NCI-H226 (cell line): ENCODE measurements around the gene RANBP17.

ENCODE experiments used
- DNase-seq: peaks from one replicate; pipeline ENCODE4 v3.0.0-alpha.2; 2015

Gene RANBP17

DNA sequence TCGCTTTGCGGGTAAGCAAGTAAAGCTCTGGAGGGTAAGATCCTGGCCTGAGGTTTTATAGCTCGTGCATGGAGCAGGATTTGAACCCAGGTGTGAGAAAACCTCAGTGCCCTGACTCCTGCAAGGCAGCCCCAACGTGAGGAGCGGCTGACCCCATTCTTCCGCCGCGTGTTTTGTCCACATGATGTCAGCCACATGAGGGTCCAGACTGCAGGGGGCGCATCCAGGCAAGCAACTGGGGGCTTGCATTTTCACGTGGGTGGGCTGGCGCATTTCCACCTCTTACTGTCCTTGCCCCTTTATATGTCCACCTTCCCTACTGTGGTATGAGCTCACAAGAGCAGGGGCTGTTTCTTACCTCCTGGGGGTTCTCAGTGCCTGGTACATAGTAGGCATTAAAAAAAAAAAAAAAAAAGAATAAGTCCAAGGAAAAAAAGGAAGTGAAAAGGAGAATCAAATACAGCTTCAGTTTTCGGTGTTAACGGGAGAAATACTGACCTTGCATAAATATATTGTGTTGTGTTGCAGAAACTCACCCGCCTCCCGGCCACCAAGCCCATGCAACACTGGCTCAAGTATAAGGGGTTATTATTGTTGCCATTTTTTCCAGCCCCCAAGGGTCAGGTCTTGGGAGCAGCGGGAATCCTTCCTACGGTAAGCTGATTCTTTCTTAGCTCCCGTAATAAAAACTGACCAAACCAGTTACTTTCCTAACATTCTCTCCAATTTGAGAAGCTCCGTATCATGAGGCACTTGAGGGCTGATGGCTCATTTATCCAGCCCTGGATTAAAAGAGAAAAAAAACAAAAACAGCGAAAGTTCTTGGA, 462.2 kb downstream of the RANBP17 start:
- no peak for DNase-seq

DNA sequence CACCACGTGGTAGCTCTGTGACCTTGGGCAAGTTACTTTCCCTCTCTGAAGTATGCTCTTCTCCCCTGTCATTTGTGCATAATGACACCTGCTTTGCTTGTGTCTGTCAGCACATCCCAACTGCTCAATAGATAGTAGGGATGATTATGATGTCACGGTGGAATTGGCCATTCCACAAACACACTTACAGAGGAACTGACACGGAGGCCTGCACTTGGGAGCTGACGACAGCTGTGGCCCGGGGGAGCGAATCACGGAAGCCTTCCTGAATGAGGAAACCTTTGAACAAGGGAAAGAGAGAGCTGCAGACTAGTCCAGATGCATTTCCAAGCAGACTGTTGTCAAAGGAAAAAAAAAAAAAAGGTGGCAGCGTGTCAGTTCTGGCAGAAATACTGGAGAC, 468.2 kb downstream of the RANBP17 start:
- DNase-seq: no peak

DNA sequence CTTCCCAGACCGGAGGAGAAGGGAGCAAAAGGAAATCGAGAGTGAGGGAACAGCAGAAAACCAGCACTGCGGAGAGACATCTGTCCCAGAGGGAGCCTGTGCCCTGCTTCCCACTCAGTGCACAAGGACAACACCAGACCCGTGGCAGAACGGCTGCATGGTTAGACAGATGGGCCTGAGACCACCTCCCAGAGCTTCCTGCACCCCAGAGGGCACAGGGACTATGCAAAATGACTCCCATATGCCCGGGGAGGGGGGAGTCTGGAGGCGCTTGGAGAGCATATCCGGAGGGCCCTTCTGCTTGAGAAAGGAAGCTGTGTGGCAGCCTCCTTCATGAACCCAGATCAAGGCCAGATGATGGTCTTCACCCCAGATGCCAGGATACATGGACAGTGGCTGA, 473.8 kb downstream of the RANBP17 start:
- no peak for DNase-seq

DNA sequence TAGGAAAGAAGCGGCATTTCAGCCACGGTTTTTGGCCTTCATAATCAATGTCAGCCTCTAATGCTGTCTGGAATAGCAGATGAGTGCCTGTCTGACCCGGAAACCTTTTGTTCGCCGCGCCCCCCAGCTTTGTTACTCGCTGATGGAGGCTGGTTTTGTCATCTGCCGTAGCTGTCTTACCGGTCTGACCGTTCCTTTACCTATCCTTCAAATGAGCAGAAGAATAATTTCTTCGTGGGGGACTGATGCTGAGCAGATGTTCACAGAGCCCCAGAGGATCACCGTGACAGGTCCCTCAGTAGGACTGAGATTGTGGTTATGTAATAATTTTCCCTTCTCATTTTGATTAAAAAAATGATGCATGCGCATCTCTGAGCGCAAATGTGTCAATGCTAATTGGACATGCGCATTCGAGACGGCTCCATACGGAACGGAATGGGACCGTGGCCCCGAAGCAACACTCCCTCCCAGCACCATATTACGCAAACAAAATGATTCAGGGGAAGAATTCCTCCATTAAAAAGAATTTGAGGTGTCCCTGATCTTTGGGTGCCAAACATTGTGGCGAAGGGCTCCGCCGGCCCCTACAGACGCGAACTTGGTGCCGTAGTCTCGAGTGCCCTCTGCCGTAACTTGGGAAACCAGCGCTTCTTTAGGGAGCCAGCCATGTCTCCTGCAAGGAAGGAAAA, 474.8 kb downstream of the RANBP17 start:
- DNase-seq: peak; percentile 28

DNA sequence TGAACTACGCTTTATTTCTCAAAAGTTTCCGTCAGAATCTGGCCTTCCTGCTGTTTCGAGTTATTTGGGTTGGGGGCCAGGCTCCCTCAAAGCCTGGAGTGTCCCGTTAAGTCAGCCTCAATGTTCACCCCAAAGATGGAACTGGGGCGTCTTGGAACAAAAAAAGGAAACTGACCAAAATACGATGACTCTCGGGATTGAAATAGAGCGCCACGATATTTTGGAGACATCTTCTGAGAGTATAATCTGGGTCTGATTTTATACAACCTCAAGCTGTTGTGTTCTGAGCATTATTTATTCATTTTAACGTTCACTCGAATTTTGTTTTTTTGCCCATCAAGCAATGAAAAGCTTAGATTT, 475.4 kb downstream of the RANBP17 start:
- no peak for DNase-seq

DNA sequence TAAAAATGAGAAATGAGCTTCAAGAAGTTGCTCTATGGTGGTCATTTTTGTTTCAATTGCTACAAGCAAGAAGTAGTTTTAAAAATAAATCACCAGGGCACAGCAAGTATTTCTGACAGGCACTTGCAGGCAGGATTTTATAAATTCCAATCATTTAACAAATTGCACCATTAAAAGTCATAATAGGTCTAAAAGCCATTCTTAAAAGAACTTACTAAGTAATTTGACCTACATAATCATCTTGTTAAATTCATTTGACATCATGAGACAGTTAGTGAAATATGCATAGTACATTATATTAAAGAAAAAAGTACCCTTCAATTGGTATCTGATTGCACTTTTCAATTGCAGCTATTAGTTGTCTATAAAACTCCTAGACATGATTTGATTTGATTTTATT, 478.2 kb downstream of the RANBP17 start:
- DNase-seq: no peak

DNA sequence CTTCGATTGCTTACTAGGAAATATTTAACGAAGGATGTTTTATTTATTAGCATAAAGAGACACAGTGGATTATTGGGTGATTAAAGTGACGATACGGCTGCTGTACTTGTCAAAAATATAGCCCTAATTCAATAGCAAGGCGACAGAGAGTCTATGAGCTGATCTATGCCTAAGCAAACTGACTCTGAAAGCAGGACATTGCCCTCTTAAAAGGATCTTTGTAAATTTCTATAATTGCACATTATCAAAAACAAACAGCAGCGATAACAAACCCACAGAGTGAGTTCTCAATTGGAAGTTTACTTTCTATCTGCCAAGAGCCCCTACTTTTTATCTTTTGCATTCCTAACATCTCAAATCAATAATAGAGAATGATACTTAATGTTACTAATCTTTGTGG, 478.7 kb downstream of the RANBP17 start:
- no peak for DNase-seq

DNA sequence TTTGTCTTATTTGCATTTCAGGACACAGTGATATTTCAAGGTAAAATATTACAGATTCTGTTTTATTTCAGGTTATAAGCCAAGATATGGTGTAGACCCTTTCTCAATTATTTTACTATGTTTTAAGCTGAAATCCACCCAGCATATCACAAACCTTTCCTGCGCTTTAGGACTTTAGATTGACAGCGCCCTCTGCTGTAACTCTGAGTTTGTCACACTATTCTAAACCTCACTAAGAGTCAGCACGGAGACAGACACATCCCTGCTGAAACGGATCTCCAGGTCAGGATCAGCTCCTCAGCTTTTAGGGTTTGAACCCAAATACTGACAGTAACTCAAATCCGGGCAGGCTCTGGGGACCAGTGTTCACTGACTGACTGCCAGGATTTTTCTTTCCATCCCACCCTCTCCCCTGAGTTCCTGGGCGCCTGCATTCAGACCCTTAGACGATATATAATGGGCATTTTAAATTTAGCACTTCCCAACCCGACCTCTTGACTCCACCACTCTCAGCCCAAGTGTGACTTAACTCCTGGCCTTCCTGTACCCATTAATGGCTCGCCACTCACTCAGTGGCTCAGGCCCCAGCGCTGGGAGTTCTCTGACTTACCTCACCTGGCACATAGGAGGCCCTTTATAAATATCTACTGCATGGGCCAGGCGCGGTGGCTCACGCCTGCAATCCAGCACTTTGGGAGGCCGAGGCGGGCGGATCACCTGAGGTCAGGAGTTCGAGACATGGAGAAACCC, 480.7 kb downstream of the RANBP17 start:
- DNase-seq: peak; percentile 28

DNA sequence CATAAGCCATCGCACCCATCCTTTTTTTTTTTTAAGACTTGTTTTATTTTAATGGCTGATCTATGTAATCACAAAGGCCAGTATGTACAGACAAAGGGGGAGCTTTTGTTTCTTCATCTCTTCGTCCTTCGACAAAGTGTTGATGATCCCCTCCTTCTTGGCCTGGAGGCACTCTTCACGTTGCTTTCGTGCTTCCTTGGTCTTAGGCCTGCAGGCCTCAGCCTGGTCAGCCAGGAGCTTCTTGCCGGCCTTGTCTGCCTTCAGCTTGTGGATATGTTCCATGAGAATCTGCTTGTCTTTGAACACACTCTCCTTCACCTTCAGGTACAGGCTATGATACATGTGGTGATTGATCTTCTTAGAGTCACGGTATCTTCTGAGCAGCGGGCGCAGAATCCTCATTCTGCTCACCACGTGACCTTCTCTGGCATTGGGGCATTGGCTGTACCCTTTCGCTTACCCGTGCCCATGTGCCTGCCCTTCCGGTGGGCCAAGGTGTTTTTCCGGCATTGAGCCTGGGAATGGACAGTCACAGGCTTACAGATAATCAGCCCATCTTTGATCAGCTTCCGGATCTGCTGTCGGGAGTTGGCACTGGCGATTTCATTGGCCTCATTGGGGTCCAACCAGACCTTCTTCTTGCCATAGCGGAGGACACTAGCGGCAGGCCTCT, 483.3 kb downstream of the RANBP17 start:
- no peak for DNase-seq
